Midbrain (tissue), 1 donor: ENCODE data around the gene TIRAP.

Experiments used
- DNase-seq: peaks from one replicate; lab custom pipeline; 2025; lab: John Stamatoyannopoulos, UW

The TIRAP gene

DNA sequence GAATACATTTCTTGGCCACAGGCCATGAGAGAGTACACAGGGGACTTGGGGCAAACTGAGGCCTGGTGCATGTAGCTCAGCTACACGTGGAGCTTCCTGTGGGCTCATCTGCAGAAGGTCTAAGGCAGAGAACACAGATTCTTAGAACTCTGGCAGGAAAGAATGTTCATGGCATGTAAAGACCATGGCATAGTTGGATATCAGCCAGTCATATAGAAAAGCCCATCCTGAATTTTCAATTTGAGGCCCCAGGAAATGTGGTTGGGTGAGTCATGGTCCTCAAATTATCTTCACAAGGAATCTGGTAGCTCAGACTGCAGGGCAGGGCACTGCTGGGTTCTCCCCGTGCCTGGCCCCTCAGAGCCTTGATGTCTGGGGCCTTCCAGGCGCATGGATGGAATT lies 58.9 kb downstream of the TIRAP start:
- DNase-seq: no peak

DNA sequence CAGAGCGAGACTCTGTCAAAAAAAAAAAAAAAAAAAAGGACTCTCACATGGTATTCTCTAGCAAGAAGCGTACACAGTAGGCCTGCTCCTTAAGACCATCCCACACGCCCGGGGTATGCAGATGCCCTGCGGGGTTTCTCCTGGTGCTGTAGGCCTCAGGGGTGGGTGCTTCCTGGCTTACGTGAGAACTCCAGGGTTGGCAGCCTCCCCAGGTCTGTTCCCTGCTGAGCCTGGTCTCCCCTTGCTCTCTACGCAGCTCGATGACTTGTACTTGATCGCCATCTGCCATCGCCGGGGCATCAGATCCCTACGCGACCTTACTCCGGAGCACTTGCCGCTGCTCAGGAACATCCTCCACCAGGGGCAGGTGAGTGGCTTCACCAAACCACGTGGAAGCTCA lies 60.2 kb downstream of the TIRAP start:
- no peak for DNase-seq
